MM.1S (cell line): ENCODE results near the gene PSG3.
"Not testable (repeated sequence)": the region's sequence is repeated elsewhere in the genome, so short reads cannot be mapped to it uniquely, and the experiment has no call there.

ENCODE experiments used
- DNase-seq: peaks from one replicate; pipeline ENCODE4 v3.0.0-alpha.2; 2015
- H2AFZ ChIP-seq: fragments of 300-600 bp; sonication (generic); 2 replicates; pipeline ENCODE4 v1.6.0; 2016; ENCODE audit warnings: antibody characterized with exemption, low read length
- H3F3A ChIP-seq: fragments of 300-600 bp; sonication (generic); 2 replicates; pipeline ENCODE4 v1.6.1; 2016; ENCODE audit warnings: mild to moderate bottlenecking, antibody characterized with exemption, low read length, moderate library complexity, mixed read lengths; ENCODE audit not compliant: insufficient read depth
- H3K27ac ChIP-seq: fragments of 300-600 bp; sonication (generic); 2 replicates; pipeline ENCODE4 v1.5.1; 2016; ENCODE audit warnings: mild to moderate bottlenecking, low read length
- H3K27me3 ChIP-seq: fragments of 300-600 bp; sonication (generic); replicated peaks from 2 replicates; pipeline ENCODE4 v1.6.0; 2016; ENCODE audit warnings: low read length; ENCODE audit not compliant: insufficient read depth
- H3K36me3 ChIP-seq: fragments of 300-600 bp; sonication (generic); replicated peaks from 2 replicates; pipeline ENCODE4 v1.6.1; 2016; ENCODE audit warnings: mild to moderate bottlenecking, low read length, mixed read lengths; ENCODE audit not compliant: insufficient read depth
- H3K4me1 ChIP-seq: fragments of 300-600 bp; sonication (generic); 2 replicates; pipeline ENCODE4 v1.6.1; 2016; ENCODE audit warnings: low read length, mixed read lengths
- H3K4me2 ChIP-seq: fragments of 300-600 bp; sonication (generic); 2 replicates; pipeline ENCODE4 v1.6.0; 2016; ENCODE audit warnings: low read depth, low read length
- H3K4me3 ChIP-seq: fragments of 300-600 bp; sonication (generic); 2 replicates; pipeline ENCODE4 v1.5.1; 2016; ENCODE audit warnings: low read length, mixed read lengths
- H3K79me2 ChIP-seq: fragments of 300-600 bp; sonication (generic); 2 replicates; pipeline ENCODE4 v1.6.1; 2016; ENCODE audit warnings: mixed run types, low read length, mixed read lengths
- H3K9ac ChIP-seq: fragments of 300-600 bp; sonication (generic); 2 replicates; pipeline ENCODE4 v1.6.1; 2016; ENCODE audit warnings: low read length, mixed read lengths
- H3K9me2 ChIP-seq: fragments of 300-600 bp; sonication (generic); replicated peaks from 2 replicates; pipeline ENCODE4 v1.6.1; 2016; ENCODE audit warnings: mild to moderate bottlenecking, low read length, mixed read lengths; ENCODE audit not compliant: insufficient read depth
- H3K9me3 ChIP-seq: fragments of 300-600 bp; sonication (generic); replicated peaks from 2 replicates; pipeline ENCODE4 v1.6.1; 2016; ENCODE audit warnings: mild to moderate bottlenecking, low read length, mixed read lengths; ENCODE audit not compliant: insufficient read depth
- H4K20me1 ChIP-seq: fragments of 300-600 bp; sonication (generic); 2 replicates; pipeline ENCODE4 v1.6.1; 2016; ENCODE audit warnings: mild to moderate bottlenecking, low read length, moderate library complexity, mixed read lengths; ENCODE audit not compliant: insufficient read depth
- TF ChIP-seq, protein P1 (sequence below): fragments of 300-600 bp; sonication (generic); IDR thresholded peaks from 2 replicates; pipeline ENCODE4 v1.5.1; 2016; ENCODE audit warnings: antibody characterized with exemption, low read length, mixed read lengths

Gene PSG3

DNA sequence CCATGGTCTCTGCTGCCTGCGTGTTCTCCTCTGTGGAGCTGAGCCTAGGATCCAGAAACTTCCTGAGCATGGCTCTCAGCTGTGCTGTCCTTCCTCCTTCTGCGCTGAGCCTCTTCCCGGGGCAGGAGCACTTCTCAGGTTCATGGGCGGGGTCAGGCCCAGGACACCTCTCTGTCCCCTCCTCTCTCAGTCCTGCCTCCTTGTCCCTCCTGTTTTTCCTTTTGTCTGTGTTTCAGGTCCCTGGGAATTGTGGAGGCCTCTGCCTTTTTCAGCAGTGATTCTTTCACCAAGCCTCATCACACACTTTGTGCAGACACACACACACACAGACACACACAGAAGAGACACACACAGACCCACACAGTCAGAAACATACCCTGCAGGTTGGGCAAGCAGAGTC lies at the start of gene PSG3:
Gene PSG3 (minus strand): TSS at position 101 of the 400 bp plus-strand sequence. CDS start 97 bp downstream, at position 4.
- not testable (repeated sequence) for H3K4me3 ChIP-seq, H3K27ac ChIP-seq, H3K4me2 ChIP-seq, H3K9ac ChIP-seq, DNase-seq, H3K9me2 ChIP-seq, H3K4me1 ChIP-seq, H3K36me3 ChIP-seq, H3F3A ChIP-seq, H4K20me1 ChIP-seq, H3K79me2 ChIP-seq, H2AFZ ChIP-seq, H3K27me3 ChIP-seq, H3K9me3 ChIP-seq

DNA sequence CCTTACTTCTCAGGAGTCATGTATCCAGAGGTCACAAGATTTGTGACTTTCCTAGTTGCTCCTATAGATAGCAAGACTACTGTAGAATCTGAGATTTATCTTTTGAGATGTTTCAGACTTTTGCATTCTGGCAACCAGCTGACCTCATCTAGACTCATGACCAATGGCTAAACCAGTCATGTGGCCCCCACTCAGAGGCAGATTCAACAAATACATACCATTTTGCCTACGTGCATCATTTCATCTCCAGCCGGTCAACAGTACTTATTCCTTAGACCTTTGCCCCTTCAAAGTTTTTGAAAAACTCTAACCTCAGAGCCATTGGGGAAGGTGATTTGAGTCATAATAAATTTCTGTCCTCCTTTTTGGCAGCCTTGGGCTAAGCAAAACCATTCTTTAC lies 48.5 kb upstream of the PSG3 start:
- not testable (repeated sequence) for H3K79me2 ChIP-seq, H3K9me3 ChIP-seq, H3K36me3 ChIP-seq, H3K27ac ChIP-seq, H3K9me2 ChIP-seq, DNase-seq, H3K4me3 ChIP-seq, H2AFZ ChIP-seq, H3K4me2 ChIP-seq, H3K9ac ChIP-seq, H3F3A ChIP-seq, H4K20me1 ChIP-seq, H3K27me3 ChIP-seq, H3K4me1 ChIP-seq

GRCh38 chr19:42787766-42788165 lies 47.5 kb upstream of the PSG3 start:
- H3K9me2 ChIP-seq, H3K9ac ChIP-seq, H3K27me3 ChIP-seq, H3K79me2 ChIP-seq, H3K4me3 ChIP-seq, H3K4me2 ChIP-seq, H3K27ac ChIP-seq, H3K36me3 ChIP-seq, H3K4me1 ChIP-seq, DNase-seq, H4K20me1 ChIP-seq, H3F3A ChIP-seq, H3K9me3 ChIP-seq, H2AFZ ChIP-seq: not testable (repeated sequence)

GRCh38 chr19:42776750-42777612 lies 36.7 kb upstream of the PSG3 start:
- not testable (repeated sequence) for H3K36me3 ChIP-seq, H3K9me2 ChIP-seq, H4K20me1 ChIP-seq, H3K9ac ChIP-seq, H3K27ac ChIP-seq, H3K9me3 ChIP-seq, H3K79me2 ChIP-seq, H3K4me3 ChIP-seq, H2AFZ ChIP-seq, H3K4me1 ChIP-seq, H3K4me2 ChIP-seq, H3K27me3 ChIP-seq, H3F3A ChIP-seq
- TF ChIP-seq, protein P1, sequence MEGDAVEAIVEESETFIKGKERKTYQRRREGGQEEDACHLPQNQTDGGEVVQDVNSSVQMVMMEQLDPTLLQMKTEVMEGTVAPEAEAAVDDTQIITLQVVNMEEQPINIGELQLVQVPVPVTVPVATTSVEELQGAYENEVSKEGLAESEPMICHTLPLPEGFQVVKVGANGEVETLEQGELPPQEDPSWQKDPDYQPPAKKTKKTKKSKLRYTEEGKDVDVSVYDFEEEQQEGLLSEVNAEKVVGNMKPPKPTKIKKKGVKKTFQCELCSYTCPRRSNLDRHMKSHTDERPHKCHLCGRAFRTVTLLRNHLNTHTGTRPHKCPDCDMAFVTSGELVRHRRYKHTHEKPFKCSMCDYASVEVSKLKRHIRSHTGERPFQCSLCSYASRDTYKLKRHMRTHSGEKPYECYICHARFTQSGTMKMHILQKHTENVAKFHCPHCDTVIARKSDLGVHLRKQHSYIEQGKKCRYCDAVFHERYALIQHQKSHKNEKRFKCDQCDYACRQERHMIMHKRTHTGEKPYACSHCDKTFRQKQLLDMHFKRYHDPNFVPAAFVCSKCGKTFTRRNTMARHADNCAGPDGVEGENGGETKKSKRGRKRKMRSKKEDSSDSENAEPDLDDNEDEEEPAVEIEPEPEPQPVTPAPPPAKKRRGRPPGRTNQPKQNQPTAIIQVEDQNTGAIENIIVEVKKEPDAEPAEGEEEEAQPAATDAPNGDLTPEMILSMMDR: peak; percentile 67
- DNase-seq: peak; percentile 43

- not testable (repeated sequence) for DNase-seq, H3K79me2 ChIP-seq, H3K9ac ChIP-seq
Observed at GRCh38 chr19:42774510-42775158, 34.4 kb upstream of the PSG3 start.

DNA sequence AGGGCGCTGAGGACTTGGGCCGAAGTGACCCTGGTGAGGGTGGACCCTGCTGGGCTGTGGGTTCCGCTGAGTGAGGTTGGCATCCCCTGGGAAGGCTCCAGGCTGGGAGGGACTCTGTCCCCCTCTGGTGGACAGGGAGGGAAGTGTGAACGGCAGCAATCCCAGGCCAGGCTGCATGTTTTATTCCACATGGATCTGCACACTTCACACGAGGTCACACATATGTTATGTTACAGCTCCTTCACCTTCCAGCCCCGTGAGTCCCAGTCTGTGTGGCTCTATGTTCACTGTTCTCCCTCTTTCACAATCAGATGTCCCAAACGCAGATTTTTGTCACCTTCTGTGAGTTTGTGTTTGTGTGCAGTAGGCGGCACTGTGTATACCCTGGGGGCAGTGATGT lies 27.0 kb upstream of the PSG3 start:
- not testable (repeated sequence) for H3K4me2 ChIP-seq, H3K27me3 ChIP-seq, H2AFZ ChIP-seq, H3K9me3 ChIP-seq, H3K27ac ChIP-seq, H4K20me1 ChIP-seq, H3K9me2 ChIP-seq, H3K36me3 ChIP-seq, H3K4me1 ChIP-seq, H3K9ac ChIP-seq, H3K4me3 ChIP-seq, DNase-seq, H3K79me2 ChIP-seq, H3F3A ChIP-seq

More at GRCh38 chr19:42774510-42775158, 34.4 kb upstream of the PSG3 start:
- not testable (repeated sequence) for H3K4me3 ChIP-seq, H4K20me1 ChIP-seq, H3F3A ChIP-seq, H3K36me3 ChIP-seq, H3K4me2 ChIP-seq, H2AFZ ChIP-seq, H3K9me3 ChIP-seq, H3K9me2 ChIP-seq, H3K4me1 ChIP-seq, H3K27me3 ChIP-seq, H3K27ac ChIP-seq

DNA sequence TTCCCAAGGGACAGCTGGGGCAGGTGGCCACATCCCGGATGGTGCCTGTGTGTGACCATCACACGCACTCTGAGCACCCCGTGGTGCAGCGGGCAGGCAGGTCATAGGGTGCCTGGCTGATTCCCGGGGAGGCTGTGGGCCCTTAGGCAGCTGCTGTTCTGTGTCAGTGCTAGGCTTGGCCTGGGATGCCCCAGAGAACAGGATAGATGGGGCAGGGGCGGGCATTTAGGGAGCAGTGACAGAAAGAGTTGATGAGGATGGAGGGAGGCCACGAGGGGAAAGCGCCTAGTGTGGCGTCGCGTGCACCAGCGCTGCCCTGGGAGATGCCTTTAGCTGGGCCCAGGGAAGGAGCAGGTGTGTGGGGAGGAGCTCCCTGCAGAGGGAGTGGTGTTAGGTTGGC lies 26.6 kb upstream of the PSG3 start:
- H3K27ac ChIP-seq, H3K4me1 ChIP-seq, DNase-seq, H3K27me3 ChIP-seq, H3K36me3 ChIP-seq, H3K9me3 ChIP-seq, H2AFZ ChIP-seq, H3K4me2 ChIP-seq, H3K79me2 ChIP-seq, H3K9ac ChIP-seq, H4K20me1 ChIP-seq, H3K9me2 ChIP-seq, H3F3A ChIP-seq, H3K4me3 ChIP-seq: not testable (repeated sequence)
